HG02852 (cell line): ENCODE data around the gene SYS1.

Experiments used
- ATAC-seq: cut with Tn5 transposase; IDR thresholded peaks from one replicate; pipeline ENCODE4 v1.9.1; 2021; ENCODE audit warnings: mild to moderate bottlenecking, moderate library complexity; ENCODE audit not compliant: unreplicated experiment

The SYS1 gene

GRCh38 chr20:45362804-45363610 is at the start of gene SYS1:
SYS1 (plus strand) TSS chr20:45363156; CDS start chr20:45363532, 376 bp downstream.
- ATAC-seq: peak; percentile 78

GRCh38 chr20:45313943-45314342 is 49.0 kb upstream of the SYS1 start:
- no peak for ATAC-seq

GRCh38 chr20:45315672-45316071 is 47.3 kb upstream of the SYS1 start:
- ATAC-seq: no peak

GRCh38 chr20:45316150-45317080 is 46.5 kb upstream of the SYS1 start:
- no peak for ATAC-seq

- no peak for ATAC-seq
These were observed 45.1 kb upstream of the SYS1 start for GRCh38 chr20:45317826-45318225.

- no peak for ATAC-seq
These were observed 44.5 kb upstream of the SYS1 start for GRCh38 chr20:45318386-45318939.

GRCh38 chr20:45318948-45319347 is 44.0 kb upstream of the SYS1 start:
- no peak for ATAC-seq

- ATAC-seq: no peak
These were observed 41.9 kb upstream of the SYS1 start for GRCh38 chr20:45320948-45321595.

- no peak for ATAC-seq
These were observed 40.0 kb upstream of the SYS1 start for GRCh38 chr20:45322952-45323383.

GRCh38 chr20:45323731-45324130 is 39.2 kb upstream of the SYS1 start:
- no peak for ATAC-seq

- no peak for ATAC-seq
These were observed 37.6 kb upstream of the SYS1 start for GRCh38 chr20:45325371-45325770.

- no peak for ATAC-seq
These were observed 34.5 kb upstream of the SYS1 start for GRCh38 chr20:45328451-45328850.

- ATAC-seq: no peak
These were observed 33.2 kb upstream of the SYS1 start for GRCh38 chr20:45329497-45330319.

GRCh38 chr20:45330476-45330875 is 32.5 kb upstream of the SYS1 start:
- no peak for ATAC-seq

GRCh38 chr20:45336530-45337366 is 26.2 kb upstream of the SYS1 start:
- no peak for ATAC-seq

- ATAC-seq: no peak
These were observed 25.4 kb upstream of the SYS1 start for GRCh38 chr20:45337367-45338120.

- ATAC-seq: no peak
These were observed 24.6 kb upstream of the SYS1 start for GRCh38 chr20:45338121-45339030.
